Measurements from ENCODE around the gene RIMBP2.

DNA sequence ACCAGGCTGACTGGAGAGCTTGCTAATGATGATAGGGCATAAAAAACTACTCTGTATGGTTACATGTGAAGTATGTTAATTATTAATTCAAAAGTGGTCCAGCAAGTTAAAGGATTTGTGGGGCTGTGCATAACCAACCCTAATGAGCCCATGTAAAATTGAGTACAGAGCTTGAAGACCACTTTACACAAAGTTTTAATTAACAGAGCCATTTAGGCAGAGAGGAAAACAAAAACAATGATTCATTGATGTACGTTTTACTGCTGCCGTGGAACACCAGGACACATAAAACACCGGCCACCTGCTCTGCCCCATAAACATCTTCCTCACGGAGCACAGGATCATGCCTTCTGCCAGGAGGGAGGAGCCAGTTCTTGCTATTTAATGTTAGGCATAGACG is 83.5 kb downstream of the RIMBP2 start:
- no peak for TF ChIP-seq CTCF (optimal IDR thresholded peaks at IDR 0.05 in 1 of 3, IDR thresholded peaks at IDR 0.05 in 1 of 3, conservative IDR thresholded peaks at IDR 0.05 in 1 of 3; ENCODE audit: extremely low read depth in 1 of 3, insufficient read depth in 2 of 3, low read length in 3 of 3)
- TF ChIP-seq EZH2 (IDR thresholded peaks at IDR 0.05; ENCODE audit: low read length), result no peak
